Amygdala (tissue), 56 donors: ENCODE data around the gene MED20.

Experiments used
- DNase-seq, 56 donors: peaks; one replicate each; lab custom pipeline; 2025; lab: John Stamatoyannopoulos, UW

Gene MED20

DNA sequence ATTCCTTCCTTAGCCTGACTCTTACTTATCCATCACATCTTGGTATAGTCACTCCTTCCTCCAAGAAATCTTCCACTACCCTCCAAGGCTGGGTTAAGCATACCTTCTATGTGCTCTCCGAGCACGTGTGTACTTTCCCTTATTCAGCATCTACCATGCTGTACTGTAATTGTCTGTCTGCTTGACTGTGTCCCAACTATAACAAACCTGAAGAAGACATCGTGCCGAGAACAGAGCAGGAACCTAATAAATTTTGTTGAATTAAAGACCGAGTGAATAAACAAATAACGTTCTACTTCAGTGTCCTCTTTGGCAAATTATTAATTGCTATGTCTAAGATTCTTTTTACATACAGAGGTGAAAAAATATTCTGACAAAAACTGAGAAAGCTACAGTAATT is 61.6 kb downstream of the MED20 start:
- DNase-seq = no peak

DNA sequence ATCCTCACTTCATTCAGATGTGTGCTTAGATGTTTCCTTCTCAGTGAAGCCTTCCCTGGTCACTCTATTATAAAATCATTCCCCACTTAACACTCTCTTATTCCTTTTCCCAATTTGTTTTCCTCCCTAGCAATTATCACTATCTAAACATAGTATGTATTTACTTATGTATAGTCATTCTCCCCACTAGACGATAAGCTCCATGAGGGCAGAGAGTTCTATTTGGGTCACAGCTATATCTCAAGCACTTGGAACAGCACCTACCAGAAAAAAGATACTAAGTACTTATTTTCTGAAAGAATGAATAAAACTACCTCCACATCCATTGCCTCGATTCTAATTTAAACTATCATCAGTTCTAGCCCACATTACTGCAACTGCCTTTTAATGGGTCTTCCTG is 62.2 kb downstream of the MED20 start:
- no peak for DNase-seq
